ENCODE results near the gene NPHP4.
"Not testable (repeated sequence)": the region's sequence is repeated elsewhere in the genome, so short reads cannot be mapped to it uniquely, and the experiment has no call there.

The NPHP4 gene

DNA sequence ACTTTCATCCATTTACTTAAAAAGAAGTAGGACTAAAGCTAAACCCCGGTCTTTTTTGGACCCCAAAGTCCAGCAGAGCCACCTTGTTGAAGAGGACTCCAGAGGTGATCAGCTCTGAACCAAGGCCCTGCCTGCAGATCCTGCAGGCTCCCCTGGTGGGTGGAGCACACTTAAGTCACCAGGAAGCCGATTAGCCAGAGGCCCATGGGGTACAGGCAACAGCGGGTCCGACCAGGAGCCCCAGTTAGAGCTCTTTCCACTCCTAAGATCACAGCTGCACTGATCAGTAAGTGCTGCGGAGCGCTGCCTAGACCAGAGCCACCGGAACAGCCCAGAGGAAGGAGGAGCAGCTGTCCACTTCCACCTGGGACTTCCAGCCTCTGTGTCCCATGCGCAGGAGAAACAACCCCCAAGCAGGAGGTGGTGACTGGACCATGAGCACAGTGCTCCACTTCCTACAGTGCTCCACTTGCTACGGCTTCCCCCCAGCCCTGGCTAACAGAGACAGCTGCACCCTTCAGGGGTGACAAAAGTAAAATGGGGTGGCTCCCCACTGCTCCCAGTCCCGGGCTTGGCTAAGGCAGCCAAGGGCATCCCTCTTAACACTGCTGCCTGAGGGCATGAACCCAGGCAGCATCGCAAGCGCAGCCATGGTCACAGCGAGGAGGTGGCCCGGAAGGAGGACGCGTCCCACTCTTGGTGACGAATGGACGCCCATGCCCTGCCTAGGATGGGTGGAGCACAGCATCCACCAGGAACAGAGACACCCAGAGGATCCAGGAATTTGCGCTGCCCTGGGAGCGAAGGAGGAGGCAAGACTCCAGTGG is 58.0 kb downstream of the NPHP4 start:
- no peak overlapping the region for H3K4me3 Mint-ChIP-seq
- DNase-seq (no peak), ATAC-seq (replicated peaks) (no peak)
- H3K36me3 Mint-ChIP-seq = peaks cover 13 to 44% of the 10 kb centered on the region in 2 donors
- H3K4me1 Mint-ChIP-seq = no peaks in the 10 kb centered on the region
- no peaks in the 10 kb centered on the region for H3K27me3 Mint-ChIP-seq
- H3K9me3 Mint-ChIP-seq = no peaks in the 10 kb centered on the region
- H3K27ac Mint-ChIP-seq = no peak overlapping the region

- Mint-ChIP-seq H3K27me3 (no peaks in the 10 kb centered on the region), H3K36me3 (peaks cover 13 to 44% of the 10 kb centered on the region in 2 donors), H3K4me3 (no peak overlapping the region), H3K4me1 (no peaks in the 10 kb centered on the region), H3K9me3 (no peaks in the 10 kb centered on the region), H3K27ac (no peak overlapping the region)
- ATAC-seq (replicated peaks) (no peak), DNase-seq (no peak)
Observed at GRCh38 chr1:5933676-5934057, 58.6 kb downstream of the NPHP4 start.

DNA sequence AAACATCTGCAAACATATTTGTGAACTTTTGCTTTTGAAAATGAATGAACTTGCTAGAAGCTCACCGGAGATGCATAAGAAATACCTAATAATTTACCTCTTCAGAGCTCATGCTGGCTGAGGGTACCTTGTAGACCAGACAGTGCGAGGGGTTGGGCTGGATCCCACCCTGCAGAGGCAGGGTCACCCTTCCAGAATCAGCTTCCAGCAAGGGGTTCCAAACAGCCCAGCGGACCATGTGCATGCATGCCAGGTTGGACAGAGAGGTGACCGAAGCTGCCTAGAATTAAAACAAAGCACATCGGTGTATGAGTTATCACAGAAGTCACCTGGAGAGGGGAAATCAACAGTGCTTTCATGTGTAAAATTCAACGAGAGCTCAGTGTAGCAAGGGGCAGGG is 59.2 kb downstream of the NPHP4 start:
- H3K9me3 Mint-ChIP-seq = no peaks in the 10 kb centered on the region
- no peak for ATAC-seq (replicated peaks)
- H3K4me1 Mint-ChIP-seq = no peaks in the 10 kb centered on the region
- no peak overlapping the region for H3K27ac Mint-ChIP-seq
- H3K4me3 Mint-ChIP-seq = no peak overlapping the region
- H3K36me3 Mint-ChIP-seq = peaks cover 14 to 44% of the 10 kb centered on the region in 2 donors
- no peaks in the 10 kb centered on the region for H3K27me3 Mint-ChIP-seq
- no peak for DNase-seq

- H3K9me3 Mint-ChIP-seq = peaks cover 1 to 4% of the 10 kb centered on the region in 2 donors
- H3K4me1 Mint-ChIP-seq = no peaks in the 10 kb centered on the region
- DNase-seq (no peak), ATAC-seq (replicated peaks) (no peak)
- H3K27me3 Mint-ChIP-seq = no peaks in the 10 kb centered on the region
- H3K36me3 Mint-ChIP-seq = peaks cover 31 to 46% of the 10 kb centered on the region in 2 donors
- no peak overlapping the region for H3K27ac Mint-ChIP-seq
- no peak overlapping the region for H3K4me3 Mint-ChIP-seq
Observed at GRCh38 chr1:5928714-5929400, 63.4 kb downstream of the NPHP4 start.

GRCh38 chr1:5927506-5928370 is 64.5 kb downstream of the NPHP4 start:
- Mint-ChIP-seq H3K27me3 (no peaks in the 10 kb centered on the region), H3K36me3 (peaks cover 35 to 52% of the 10 kb centered on the region in 2 donors)

GRCh38 chr1:5926686-5927435 is 65.4 kb downstream of the NPHP4 start:
- DNase-seq (no peak), ATAC-seq (replicated peaks) (no peak)
- Mint-ChIP-seq H3K4me3 (no peak overlapping the region), H3K4me1 (no peaks in the 10 kb centered on the region), H3K9me3 (peaks cover 3 to 5% of the 10 kb centered on the region in 2 donors), H3K27me3 (no peaks in the 10 kb centered on the region), H3K27ac (no peak overlapping the region), H3K36me3 (peaks cover 32 to 47% of the 10 kb centered on the region in 2 donors)

More at GRCh38 chr1:5927506-5928370, 64.5 kb downstream of the NPHP4 start:
- DNase-seq (no peak), ATAC-seq (replicated peaks) (no peak)
- no peaks in the 10 kb centered on the region for H3K4me1 Mint-ChIP-seq
- H3K4me3 Mint-ChIP-seq = no peak overlapping the region
- peaks cover 3 to 5% of the 10 kb centered on the region in 2 donors for H3K9me3 Mint-ChIP-seq
- H3K27ac Mint-ChIP-seq = no peak overlapping the region

GRCh38 chr1:5922700-5923330 is 69.4 kb downstream of the NPHP4 start:
- not testable (repeated sequence) for ATAC-seq (replicated peaks); H3K4me3 Mint-ChIP-seq; H3K9me3 Mint-ChIP-seq

GRCh38 chr1:5921671-5922070 is 70.6 kb downstream of the NPHP4 start:
- Mint-ChIP-seq H3K36me3 (peaks cover 19 to 33% of the 10 kb centered on the region in 2 donors), H3K27ac (no peak overlapping the region), H3K27me3 (no peaks in the 10 kb centered on the region), H3K4me3 (no peak overlapping the region), H3K9me3 (peaks cover 3 to 5% of the 10 kb centered on the region in 2 donors), H3K4me1 (no peaks in the 10 kb centered on the region)
- DNase-seq (no peak), ATAC-seq (replicated peaks) (no peak)

More at GRCh38 chr1:5922700-5923330, 69.4 kb downstream of the NPHP4 start:
- not testable (repeated sequence) for H3K27me3 Mint-ChIP-seq, H3K4me1 Mint-ChIP-seq, H3K27ac Mint-ChIP-seq, DNase-seq
- peaks cover 24 to 41% of the 10 kb centered on the region in 2 donors for H3K36me3 Mint-ChIP-seq

- ATAC-seq (replicated peaks) (no peak), DNase-seq (no peak)
- Mint-ChIP-seq H3K4me3 (no peak overlapping the region), H3K27ac (no peak overlapping the region), H3K27me3 (no peaks in the 10 kb centered on the region), H3K9me3 (peaks cover 3 to 5% of the 10 kb centered on the region in 2 donors), H3K36me3 (peaks cover 16 to 31% of the 10 kb centered on the region in 2 donors), H3K4me1 (peaks cover 0 to under 1% of the 10 kb centered on the region in 2 donors)
Observed at GRCh38 chr1:5921129-5921528, 71.1 kb downstream of the NPHP4 start.

- DNase-seq = no peak
- Mint-ChIP-seq H3K4me1 (peaks cover 6% of the 10 kb centered on the region in 2 donors), H3K4me3 (no peak overlapping the region), H3K27me3 (no peaks in the 10 kb centered on the region), H3K27ac (no peak overlapping the region), H3K36me3 (peaks cover 13 to 27% of the 10 kb centered on the region in 2 donors), H3K9me3 (peaks cover 3 to 5% of the 10 kb centered on the region in 2 donors)
- no peak for ATAC-seq (replicated peaks)
Observed at GRCh38 chr1:5920201-5920600, 72.0 kb downstream of the NPHP4 start.

DNA sequence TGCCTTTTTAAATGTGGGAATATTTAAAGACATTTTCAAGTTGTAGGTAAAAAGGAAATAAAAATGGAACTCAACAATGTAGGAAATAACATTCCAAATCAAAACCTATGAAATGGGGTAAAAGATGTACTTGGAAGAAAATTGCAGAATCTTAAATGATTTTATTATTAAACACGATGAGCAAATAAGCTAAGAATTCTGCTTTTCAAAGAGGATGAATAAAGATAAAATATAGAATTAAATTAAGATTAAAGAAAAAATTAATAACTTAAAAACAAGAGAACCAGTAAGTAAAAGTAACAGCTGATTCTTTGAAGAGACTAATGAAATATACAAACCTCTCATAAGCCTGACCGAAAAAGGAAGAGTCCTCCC is 74.0 kb downstream of the NPHP4 start:
- no peak overlapping the region for H3K27ac Mint-ChIP-seq
- peaks cover 10 to 23% of the 10 kb centered on the region in 2 donors for H3K36me3 Mint-ChIP-seq
- no peak for ATAC-seq (replicated peaks)

GRCh38 chr1:5917591-5918274 is 74.5 kb downstream of the NPHP4 start:
- peaks cover 5 to 18% of the 10 kb centered on the region in 2 donors for H3K36me3 Mint-ChIP-seq
- H3K27ac Mint-ChIP-seq = no peak overlapping the region
- ATAC-seq (replicated peaks) = no peak
- no peak for DNase-seq
- H3K9me3 Mint-ChIP-seq = no peaks in the 10 kb centered on the region
- no peak overlapping the region for H3K4me3 Mint-ChIP-seq
- H3K27me3 Mint-ChIP-seq = no peaks in the 10 kb centered on the region
- peaks cover 6 to 10% of the 10 kb centered on the region in 2 donors for H3K4me1 Mint-ChIP-seq

More for the DNA sequence above, 74.0 kb downstream of the NPHP4 start:
- Mint-ChIP-seq H3K9me3 (no peaks in the 10 kb centered on the region), H3K27me3 (no peaks in the 10 kb centered on the region), H3K4me3 (no peak overlapping the region), H3K4me1 (peaks cover 6 to 10% of the 10 kb centered on the region in 2 donors)
- DNase-seq = no peak

GRCh38 chr1:5917281-5917590 is 75.0 kb downstream of the NPHP4 start:
- no peaks in the 10 kb centered on the region for H3K27me3 Mint-ChIP-seq
- H3K27ac Mint-ChIP-seq = no peak overlapping the region
- peaks cover 5 to 17% of the 10 kb centered on the region in 2 donors for H3K36me3 Mint-ChIP-seq
- DNase-seq = no peak
- H3K4me3 Mint-ChIP-seq = no peak overlapping the region
- H3K4me1 Mint-ChIP-seq = peaks cover 6 to 10% of the 10 kb centered on the region in 2 donors
- H3K9me3 Mint-ChIP-seq = no peaks in the 10 kb centered on the region
- ATAC-seq (replicated peaks) = no peak
